Measurements from ENCODE around the gene ECHDC1.

The ECHDC1 gene

DNA sequence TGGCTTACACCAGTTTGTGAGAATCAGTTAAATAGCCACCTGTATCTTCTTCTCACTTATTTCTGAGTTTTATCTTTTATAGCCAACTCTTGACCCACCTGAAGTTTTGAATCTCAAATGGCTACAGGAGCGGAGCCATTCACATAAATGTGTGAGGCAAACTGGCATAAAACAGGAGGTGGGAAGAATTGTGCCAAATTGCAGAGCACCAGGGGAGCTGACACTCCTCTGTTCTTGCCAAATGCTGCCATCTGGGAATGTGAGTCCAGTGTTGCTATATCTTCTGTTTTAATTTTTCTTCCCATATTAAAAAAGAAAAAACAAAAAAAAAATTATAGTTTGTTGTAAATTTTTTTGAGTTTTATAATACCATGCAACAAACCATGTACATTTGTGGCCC, 93.8 kb downstream of the ECHDC1 start:
- no peak for DNase-seq (ENCODE audit: low read depth)
- H3K4me3 ChIP-seq (ENCODE audit: low read depth, low read length), result no peak overlapping the region

DNA sequence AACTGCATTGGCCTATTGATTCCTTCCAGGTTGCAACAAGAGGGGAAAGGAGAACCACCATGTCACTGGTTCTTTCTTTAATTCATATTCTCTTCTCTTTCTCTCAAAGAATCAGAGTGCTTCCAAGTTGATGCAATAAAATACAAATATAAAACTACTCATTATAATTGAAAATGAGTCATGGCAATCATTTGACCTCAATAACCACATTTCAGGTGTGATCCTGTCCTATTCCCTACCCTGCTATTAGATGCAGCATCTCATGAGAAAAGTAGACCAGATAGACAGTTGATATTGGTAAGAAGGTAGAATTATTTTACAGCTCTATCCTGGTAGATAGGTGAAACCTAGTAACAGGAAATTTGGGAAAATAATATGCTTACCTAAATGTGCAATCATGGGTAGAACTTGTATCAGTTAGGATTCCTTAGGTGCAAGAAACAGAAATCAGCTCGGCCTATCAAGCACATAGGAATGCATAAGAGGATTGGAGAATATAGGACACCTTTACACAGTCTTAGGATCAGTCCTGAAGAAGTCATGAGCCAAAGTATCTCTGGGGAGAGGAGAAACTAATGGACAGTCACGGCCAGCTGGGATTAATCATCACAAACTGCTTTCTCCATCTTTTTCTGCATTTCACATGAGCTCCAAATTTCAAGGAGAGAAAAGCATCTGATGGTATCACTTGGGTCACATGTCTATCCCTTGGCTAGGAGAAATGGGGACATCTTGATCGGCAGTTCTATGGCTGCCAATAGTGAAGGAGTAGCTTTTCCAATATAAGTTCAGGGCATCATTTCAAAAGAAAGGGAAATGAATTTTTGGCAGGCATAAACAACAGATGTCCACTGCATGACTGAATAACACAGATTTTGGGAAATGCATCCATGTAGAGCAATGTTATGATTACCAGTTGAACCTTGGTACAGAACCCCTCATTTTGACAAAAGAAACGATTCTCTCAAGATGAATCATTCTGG, 96.0 kb downstream of the ECHDC1 start:
- no peak for DNase-seq (ENCODE audit: low read depth)

DNA sequence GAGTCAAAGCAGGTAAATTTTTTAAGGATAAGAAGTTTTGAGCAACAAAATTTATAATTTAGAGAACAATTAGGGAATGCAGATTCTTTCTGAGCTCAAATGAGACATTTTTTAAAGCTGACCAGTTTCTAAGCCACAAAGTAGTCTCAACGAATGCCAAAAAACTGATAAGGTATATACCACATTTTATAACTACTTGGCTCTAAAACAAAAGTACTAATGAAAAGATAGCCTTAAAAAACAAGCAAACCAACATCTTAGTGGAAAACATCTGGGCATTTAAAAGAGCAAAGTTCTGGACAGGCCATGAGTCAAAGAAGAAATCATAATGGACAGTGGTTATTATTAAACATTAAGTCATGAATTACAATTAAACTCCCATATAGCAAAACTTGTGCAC, 99.9 kb downstream of the ECHDC1 start:
- DNase-seq (ENCODE audit: low read depth), result no peak
- H3K4me3 ChIP-seq (ENCODE audit: low read depth, low read length), result no peak overlapping the region

More for the DNA sequence above, 96.0 kb downstream of the ECHDC1 start:
- no peak overlapping the region for H3K4me3 ChIP-seq (ENCODE audit: low read depth, low read length)
